Myocyte (in vitro differentiated cells): Measurements from ENCODE around the gene NOMO2. TPM values are rescaled to one million over a fixed set of nuclear protein-coding genes. Genes with fewer than 3 reads are reported as not detected.
"Not testable (repeated sequence)": the region's sequence is repeated elsewhere in the genome, so short reads cannot be mapped to it uniquely, and the experiment has no call there.

Experiments used
- DNase-seq: peaks from one replicate; pipeline ENCODE4 v3.0.0-alpha.2; 2012; ENCODE audit warnings: low read depth
- total RNA-seq: library from RNA; depleted of rRNA; stranded (reverse); fragments of >200 nt; gene quantifications from 2 replicates; pipeline ENCODE4 v1.2.3, GENCODE V29; 2014

Gene NOMO2
- total RNA-seq, 1 donor from 2014 or later: 150 TPM

DNA sequence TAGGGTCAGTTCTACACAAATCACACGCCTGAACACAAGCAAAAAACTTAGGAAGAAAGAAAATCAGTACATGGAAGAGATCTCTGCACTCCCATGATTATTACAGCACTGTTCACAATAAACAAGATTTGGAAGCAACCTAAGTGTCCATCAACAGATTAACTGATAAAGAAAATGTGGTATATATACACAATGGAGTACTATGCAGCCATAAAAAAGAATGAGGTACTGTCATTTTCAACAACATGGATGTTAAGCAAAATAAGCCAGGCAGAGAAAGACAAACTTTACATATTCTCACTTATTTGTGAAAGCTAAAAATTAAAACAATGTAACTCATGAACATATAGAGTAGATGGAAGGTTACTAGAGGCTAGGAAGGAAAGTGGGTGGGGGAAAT, 16.0 kb upstream of the NOMO2 start:
- DNase-seq: not testable (repeated sequence)

DNA sequence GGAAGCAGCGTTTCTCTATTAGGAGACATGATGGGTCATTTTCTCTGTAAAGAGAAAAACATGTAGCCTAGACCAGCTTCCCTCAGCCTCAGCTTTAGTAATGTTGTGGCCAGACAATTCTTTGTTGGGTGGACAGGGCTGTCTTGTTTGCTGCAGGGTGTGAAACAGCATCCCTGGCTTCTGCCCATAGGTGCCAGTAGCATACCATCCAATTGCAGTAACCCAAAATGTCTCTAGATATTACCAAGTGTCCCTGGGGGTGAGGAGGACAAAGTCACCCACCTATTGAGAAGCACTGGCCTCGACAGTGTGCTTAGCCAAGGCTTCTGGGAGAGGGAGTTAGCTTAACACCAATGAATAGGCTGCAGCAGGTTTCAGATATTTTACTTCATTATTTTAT, 14.0 kb upstream of the NOMO2 start:
- DNase-seq: not testable (repeated sequence)

DNA sequence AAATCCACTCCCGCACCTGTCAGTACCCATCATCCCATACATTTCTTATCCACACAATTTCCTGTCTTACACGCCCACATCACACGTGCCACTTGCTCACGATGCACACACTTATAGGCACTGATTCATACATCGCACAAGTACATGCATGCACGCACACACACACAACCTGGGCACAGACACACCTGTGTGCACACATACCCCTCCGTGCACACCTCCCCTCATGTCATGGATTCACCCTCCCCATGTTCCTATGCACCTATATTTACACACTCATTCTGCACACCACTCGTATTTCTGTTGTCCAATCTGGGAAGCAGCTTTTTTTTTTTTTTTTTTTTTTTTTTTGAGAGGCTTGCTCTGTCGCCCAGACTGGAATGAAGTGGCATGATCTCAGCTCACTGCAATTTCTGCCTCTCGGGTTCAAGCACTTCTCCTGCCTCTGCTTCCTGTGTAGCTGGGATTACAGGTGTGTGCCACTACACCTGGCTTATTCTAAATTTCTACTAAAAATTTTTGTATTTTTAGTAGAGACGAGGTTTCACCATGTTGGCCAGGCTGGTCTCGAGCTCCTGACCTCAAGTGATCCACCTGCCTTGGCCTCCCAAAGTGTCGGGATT, 13.5 kb upstream of the NOMO2 start:
- not testable (repeated sequence) for DNase-seq

DNA sequence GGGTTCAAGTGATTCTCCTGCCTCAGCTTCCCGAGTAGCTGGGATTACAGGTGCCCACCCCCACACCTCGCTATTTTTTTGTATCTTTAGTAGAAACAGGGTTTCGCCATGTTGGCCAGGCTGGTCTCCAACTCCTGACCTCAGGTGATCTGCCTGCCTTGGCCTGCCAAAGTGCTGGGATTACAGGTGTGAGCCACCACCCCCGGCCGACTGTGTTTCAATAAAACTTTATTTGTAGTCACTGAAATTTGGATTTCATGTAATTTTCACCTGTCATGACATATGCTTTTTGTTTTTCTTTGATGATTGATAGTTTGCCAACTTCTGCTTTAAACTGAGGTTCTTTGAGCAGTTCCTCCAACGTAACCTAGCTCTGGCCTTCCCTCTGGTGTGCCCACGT, 12.0 kb upstream of the NOMO2 start:
- not testable (repeated sequence) for DNase-seq

DNA sequence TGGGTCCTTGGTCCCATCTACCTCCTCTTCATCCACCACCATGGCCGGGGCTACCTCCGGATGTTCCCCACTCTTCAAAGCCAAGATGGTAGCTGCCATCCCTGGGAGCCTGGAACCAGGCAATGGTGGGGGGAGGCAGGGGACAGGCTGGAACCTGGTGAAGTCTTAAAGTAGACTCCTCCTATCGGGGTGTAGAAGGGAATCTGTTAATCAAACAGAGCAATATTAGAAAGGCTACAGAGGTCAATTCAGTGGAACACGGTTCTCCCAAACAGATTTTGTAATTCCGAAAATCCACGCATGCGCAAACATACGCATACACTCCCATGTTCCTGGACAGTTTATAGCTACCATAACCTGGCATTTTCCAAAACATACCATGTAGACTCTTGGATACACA, 11.1 kb upstream of the NOMO2 start:
- not testable (repeated sequence) for DNase-seq

DNA sequence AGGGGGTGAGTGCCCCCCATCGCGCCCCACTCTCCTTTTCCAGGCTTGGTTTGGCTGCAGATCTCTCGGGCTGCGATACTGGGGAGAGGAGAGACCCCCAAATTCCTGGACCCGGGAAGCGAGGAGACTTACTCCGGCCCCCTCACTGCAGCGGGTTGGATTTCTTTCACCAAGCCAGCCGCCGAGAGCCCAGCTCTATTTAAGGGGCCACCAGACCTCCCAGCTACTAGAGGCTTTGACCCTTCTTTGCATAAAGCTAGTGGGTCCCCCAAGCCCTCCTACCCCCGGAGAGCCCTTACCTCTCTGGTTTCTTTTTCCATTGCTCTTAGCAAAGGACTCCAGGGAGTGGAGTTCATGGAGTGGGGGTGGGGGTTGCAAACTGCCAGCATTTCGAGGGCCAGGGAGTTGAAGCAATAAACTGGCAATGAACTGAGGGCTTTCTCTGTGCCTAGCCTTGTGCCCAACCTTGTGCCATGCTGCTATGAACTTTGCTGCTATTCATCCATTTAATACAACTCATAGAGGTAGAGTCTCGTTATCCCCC, 9.5 kb upstream of the NOMO2 start:
- DNase-seq: not testable (repeated sequence)

DNA sequence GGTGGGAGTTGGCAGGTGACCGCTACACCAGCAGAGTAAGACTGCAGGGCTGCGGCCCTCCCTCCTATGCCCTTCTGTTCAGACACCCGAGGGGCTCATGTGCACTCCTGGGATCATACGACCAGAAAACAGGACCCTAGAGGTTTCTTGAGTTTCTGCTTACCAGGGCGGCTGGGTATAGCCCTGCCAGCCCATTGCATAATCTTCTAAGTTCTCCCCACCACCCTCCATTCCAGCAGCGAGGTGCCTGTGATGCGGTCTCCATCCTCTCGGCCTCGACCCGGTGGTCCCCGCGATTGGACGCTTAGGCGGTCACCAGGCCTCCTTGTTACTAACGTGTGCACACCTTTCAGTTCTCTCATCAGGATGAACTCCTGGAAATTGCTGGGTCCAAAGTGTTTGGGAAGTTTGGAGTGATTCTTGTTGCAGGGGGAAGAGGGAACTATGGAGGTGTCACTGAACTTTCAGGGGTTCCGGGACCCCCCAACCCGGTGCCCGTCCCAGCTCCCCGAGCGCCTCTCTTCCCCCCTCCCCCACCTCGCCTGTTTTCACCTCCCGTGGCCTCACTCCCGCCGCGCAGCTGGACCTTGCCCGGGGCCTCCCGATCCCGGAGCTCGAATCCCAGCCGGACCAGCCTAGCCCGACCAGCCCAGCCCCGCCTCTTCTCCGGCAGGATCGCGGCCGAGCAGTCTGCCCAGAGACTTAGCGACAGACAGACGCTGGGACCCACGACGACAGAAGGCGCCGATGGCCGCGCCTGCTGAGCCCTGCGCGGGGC, 8.8 kb upstream of the NOMO2 start:
- not testable (repeated sequence) for DNase-seq

DNA sequence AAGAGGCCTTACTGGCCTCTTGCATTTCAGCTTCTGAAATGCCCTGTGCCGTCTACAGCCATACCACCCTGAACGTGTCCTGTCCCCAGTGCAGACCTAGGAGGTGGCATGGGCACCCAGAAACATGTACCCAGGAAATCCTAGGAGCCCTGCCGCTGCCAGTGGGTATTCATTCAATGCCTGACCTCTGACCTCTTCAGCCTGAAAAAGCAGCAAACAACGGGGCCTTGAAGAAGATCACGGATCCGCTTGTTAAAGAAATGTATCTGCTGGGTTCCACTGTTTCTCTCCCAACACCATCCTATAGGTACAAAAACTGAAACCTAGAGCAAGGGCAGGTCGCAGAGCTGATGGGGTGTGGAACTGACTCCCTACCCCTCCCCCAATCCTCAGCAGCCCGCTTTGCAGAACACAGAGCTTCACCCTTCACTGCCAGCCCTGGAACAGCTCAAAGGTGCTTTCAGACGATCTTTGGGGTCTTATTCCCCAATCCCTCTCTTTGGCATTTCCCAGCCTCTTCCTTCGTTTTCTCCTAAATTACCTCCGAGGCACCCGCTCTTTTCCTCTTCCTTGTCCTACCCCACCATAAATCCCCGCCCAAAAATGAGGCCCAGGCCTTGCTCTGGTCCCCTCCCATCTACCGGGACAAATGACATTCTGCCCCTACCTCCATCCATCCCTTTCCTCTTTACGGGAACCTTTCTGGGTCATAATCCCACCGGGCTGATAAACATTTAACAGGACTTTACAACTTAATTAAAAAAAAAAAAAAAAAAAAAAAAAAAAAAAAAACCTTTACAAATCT, 1.3 kb downstream of the NOMO2 start:
- DNase-seq: not testable (repeated sequence)

DNA sequence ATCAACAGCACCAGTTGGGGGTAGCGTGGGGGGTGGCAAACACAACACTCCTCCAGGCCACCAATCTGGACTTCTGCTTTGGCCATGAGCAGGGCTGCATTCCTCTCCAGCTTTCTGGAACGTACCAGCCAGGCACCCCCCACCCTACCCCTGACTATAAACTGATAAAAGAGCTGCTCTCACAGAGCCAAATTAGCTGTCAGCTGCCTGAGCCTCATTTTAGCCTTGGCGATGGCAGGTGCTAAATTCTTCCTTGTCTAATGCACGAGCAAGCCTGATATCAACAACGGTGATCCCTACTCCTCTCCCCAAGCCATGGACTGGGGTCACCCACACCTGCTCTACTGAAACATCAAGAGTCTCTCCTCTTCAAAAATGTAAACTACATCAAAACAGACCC, 8.2 kb downstream of the NOMO2 start:
- DNase-seq: not testable (repeated sequence)

DNA sequence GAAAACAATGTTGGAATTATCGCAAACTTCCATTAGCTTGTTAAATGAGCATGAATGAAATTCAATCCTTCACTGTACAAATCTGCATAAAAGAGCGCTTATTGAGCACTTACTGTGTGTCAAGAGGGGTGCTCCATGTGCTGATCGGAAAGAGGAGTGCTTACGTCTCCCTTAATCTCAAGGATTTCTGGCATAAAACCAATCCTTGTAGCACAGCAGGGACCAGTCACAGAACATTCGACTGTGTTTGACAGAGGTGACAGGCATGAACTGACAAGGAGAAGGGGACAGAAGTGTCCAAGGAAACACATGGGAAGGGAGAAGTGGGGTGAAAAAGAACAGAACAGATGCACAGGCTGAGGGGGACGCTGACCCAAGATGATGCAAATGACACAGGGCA, 14.5 kb downstream of the NOMO2 start:
- DNase-seq: not testable (repeated sequence)

DNA sequence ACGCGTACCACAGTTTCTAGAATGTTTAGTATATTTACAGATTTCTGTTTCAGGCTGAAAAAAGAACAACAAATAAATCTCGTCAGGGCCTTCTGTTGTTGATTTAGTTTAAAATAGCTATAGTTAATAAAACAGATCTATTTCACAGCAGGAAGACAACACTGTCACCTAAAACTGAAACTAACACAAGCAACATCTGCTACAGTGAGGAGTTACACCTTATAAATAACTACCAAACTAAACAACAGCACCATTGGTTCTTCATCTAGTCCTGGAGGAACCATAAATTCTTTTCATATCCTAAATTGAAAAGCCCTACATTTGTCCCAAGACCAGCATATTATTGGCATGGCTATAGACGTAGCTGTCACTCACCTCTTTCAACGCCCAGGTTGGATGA, 15.0 kb downstream of the NOMO2 start:
- DNase-seq: not testable (repeated sequence)

DNA sequence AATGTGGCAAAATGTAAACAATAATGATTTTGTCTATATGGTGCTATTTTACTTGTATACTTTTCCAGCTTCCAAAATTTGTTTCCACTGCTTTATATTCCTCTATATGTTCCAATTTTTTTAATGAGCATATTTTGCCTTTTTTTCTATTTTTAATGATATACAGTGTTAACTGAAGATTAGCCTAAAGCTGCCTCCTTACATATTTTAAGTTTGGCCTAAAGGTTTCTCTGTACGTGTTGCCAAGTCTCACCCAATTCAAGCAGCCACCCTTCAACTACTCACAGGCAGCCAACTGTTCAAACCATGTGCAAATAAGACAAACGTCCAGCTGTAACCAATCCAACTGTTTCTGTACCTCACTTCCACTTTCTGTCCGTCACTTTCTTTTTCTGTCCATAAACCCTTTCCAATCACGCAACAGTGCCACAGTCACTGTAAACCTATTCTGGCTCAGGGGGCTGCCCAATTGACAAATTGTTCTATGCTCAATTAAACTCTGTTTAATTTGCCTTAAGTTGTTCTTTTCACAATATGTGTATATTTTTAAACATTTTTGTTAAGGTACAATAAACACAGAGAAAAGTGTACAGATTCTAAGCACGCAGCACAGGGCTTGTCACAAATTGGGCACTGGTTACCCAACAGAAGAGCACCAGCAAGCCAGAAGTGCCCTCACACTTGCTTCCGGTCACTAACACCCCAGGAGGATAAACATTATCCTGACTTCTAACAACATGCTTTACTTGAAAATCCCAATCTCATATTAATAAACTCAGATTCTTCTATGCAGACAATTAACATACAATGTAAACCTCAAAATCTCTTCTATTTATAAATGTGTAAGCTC, 17.4 kb downstream of the NOMO2 start:
- not testable (repeated sequence) for DNase-seq

DNA sequence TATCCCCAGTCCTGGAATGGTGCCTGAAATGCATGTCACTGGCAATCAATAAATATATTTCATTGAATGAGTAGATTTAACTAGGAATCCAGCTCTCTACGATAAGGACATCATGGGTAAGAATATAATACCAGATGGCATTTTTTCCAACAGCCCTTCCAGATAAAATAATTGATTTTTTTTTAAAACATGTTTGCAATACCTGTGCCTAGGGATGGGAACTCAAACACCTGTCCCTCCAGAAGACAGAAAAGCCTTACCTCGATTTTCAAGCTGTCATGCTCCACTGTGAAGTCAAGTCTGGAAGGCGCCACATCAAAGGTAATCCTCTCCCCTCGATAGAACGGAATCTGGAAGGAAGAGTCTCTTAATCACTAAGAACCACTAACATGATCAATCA, 20.0 kb downstream of the NOMO2 start:
- DNase-seq: not testable (repeated sequence)

DNA sequence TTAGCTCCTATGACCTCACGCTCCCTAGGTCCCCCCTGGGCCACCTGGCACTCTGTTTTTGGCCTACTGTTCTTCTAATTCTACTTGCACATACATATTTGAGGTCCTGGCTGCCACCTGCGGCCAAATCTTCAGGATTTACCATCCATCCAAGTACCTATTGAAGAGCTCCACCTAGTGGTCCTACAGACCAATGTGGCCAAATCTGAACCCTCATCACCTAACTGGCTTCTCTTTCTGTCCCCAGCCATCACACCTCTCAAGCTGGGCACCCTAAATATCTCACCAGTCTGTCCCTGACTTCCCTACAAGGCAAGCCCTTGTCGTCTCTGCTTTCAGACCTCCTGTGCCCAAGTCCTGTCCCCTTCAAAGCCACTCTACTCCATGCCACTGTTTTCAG, 24.9 kb downstream of the NOMO2 start:
- not testable (repeated sequence) for DNase-seq

DNA sequence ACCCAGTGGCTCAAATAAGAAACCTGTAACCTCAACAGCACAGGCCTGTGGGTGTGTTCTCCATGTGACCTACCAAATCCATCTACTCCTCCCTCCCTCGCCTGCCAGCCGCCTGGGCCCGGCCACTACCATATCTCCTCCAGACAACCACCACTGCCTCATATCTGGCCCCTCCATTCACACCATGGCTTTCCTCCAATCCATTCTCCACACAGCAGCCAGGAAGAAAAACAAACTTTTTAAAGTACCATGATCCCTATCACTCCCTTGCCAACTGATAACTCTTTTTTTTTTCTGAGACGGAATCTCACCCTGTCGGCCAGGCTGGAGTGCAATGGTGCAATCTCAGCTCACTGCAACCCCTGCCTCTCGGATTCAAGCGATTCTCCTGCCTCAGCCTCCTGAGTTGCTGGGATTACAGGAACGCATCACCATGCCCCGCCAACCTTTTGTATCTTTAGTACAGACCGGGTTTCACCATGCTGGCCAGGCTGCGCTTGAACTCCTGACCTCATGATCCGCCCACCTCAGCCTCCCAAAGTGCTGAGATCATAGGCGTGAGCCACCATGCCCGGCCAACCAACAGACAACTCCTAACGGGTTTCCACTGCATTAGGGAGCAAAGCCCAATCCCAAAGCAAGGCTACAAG, 26.3 kb downstream of the NOMO2 start:
- not testable (repeated sequence) for DNase-seq

DNA sequence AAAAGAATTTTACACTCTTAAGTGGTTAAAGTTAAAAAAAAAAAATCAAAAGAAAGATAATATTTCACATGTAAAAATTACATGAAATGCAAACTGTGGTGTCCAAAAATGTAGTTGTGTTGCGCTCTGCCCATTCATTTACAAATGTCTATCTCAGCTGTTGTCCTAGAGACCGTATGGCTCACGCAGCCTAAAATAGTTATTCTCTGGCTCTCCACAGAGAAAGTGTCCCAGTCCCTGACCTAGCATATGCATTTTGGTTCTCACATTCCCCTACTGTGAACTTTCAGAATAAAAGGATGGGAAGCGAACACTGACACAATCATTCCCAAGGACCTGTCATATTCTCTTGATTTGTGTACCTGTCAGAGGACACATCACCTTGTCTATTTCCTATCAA, 27.6 kb downstream of the NOMO2 start:
- DNase-seq: not testable (repeated sequence)

DNA sequence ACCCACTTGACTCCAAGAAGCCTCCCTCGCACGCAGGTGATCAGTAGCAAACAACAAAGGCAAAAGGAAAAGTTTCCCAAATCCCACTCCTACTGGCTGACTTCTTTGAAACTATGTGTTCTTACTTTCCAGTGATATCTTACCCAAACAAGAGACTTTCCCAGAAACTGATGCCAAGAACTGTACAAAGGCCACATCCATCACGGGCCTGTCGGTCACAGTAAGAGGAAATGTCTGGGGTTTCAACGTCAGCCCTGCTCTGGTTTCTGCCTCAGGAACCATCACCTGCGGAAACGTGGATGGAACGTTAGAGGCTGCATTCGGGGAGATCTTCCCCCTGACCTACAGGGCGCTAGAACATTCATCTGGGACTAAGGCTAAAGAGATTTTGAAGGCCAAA, 30.6 kb downstream of the NOMO2 start:
- DNase-seq: not testable (repeated sequence)

DNA sequence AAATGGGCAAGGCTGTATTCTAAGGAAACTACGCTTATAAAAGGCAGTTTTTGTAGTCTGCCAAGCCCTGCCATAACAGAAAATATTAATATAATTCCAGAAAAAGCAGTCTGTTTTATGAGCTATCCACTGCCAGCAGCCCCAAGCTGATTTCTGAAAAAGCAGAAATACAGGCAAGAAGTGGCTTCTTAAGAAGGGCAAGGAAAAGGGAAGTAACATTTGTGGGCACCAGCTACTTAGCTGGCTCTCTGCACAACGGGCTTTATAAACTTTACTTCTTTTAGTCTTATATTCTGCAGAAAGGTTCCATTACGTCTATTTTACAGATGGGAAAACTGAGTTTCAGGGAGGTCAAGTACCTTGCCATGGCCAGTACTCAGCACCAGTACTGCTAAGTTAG, 31.6 kb downstream of the NOMO2 start:
- not testable (repeated sequence) for DNase-seq

DNA sequence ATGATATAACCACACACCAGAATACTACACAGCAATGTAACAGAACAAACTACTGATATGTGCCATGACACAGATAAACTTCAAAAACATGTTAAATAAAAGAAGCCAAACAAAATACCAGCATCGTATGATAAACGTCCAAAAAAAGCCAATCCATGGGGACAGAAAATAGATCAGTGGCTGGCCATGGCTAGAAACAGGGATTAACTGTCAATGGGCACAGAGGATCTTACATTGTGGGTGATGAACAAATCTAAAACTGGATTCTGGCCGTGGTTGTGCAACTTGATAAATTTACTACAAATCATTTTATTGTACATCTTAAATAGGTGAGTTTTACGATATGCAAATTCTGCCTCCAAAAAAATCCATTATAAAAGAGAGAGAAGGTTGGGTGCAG, 35.4 kb downstream of the NOMO2 start:
- not testable (repeated sequence) for DNase-seq

DNA sequence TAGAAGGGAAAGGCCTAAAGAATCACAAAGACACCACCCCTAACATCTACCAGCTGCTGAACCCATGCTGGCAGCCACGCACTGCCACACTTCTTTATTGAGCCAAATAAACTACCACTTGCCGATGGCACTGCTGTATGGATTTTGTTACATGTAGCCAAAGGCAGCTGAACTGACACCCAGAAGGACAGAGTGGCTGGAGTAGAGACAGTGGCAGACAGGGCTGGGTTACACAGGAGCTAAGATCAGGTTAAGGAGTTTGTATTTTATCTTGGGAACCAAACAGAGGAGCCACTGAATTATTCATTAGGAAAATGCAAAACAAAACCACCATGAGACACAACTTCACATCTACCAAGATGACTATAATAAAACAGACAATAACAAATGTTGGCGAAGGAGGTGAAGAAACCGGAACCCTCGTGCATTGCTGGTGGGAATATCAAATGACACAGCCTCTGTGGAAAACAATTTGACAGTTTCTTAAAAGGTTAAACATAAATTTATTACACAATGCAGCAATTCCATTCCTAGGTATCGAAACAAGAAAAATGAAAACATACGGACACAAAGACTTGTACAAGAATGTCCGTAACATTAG, 35.9 kb downstream of the NOMO2 start:
- not testable (repeated sequence) for DNase-seq
